Mesendoderm (in vitro differentiated cells): ENCODE results near the gene ZNF684.

Experiments used
- DNase-seq: peaks from one replicate; pipeline ENCODE4 v3.0.0; 2013
- H2AK5ac ChIP-seq: 2 replicates; pipeline ENCODE4 v1.6.1; 2013; ENCODE audit warnings: low read length, inconsistent platforms
- H2BK120ac ChIP-seq: 2 replicates; pipeline ENCODE4 v1.6.1; 2013; ENCODE audit warnings: low read depth, mild to moderate bottlenecking, low read length, moderate library complexity, mixed read lengths
- H2BK15ac ChIP-seq: replicated peaks from 2 replicates; pipeline ENCODE4 v1.6.1; 2013; ENCODE audit warnings: low read depth, mild to moderate bottlenecking, moderate library complexity
- H2BK5ac ChIP-seq: 2 replicates; pipeline ENCODE4 v1.6.1; 2013; ENCODE audit warnings: low read length, inconsistent platforms
- H3K18ac ChIP-seq: 2 replicates; pipeline ENCODE4 v1.6.1; 2013; ENCODE audit warnings: mild to moderate bottlenecking, low read length, mixed read lengths
- H3K23ac ChIP-seq: one replicate; pipeline ENCODE4 v1.6.1; 2013; ENCODE audit warnings: low read length
- H3K27ac ChIP-seq: 2 replicates; pipeline ENCODE4 v1.5.1; 2013; ENCODE audit warnings: low read depth, mild to moderate bottlenecking, inconsistent platforms, low read length, moderate library complexity
- H3K27me3 ChIP-seq: 2 replicates; pipeline ENCODE4 v1.6.1; 2013; ENCODE audit warnings: low read length, control low read depth, mild to moderate bottlenecking, inconsistent platforms; ENCODE audit not compliant: insufficient read depth, poor library complexity
- H3K36me3 ChIP-seq: 2 replicates; pipeline ENCODE4 v1.6.1; 2013; ENCODE audit warnings: low read length, inconsistent platforms; ENCODE audit not compliant: control insufficient read depth, insufficient read depth
- H3K4ac ChIP-seq: one replicate; pipeline ENCODE4 v1.6.1; 2013; ENCODE audit warnings: low read depth, mild to moderate bottlenecking, low read length, moderate library complexity
- H3K4me1 ChIP-seq: 2 replicates; pipeline ENCODE4 v1.6.1; 2013; ENCODE audit warnings: low read depth, low read length, inconsistent platforms; ENCODE audit not compliant: control insufficient read depth
- H3K4me2 ChIP-seq: 2 replicates; pipeline ENCODE4 v1.6.1; 2013; ENCODE audit warnings: low read length
- H3K4me3 ChIP-seq: 2 replicates; pipeline ENCODE4 v1.5.1; 2013; ENCODE audit warnings: mild to moderate bottlenecking, low read length
- H3K56ac ChIP-seq: one replicate; pipeline ENCODE4 v1.6.1; 2013; ENCODE audit warnings: low read length
- H3K79me1 ChIP-seq: 2 replicates; pipeline ENCODE4 v1.6.1; 2013; ENCODE audit warnings: low read length, inconsistent platforms
- H3K79me2 ChIP-seq: 2 replicates; pipeline ENCODE4 v1.6.1; 2013; ENCODE audit warnings: mild to moderate bottlenecking, low read length; ENCODE audit not compliant: control insufficient read depth, insufficient read depth
- H3K9ac ChIP-seq: 2 replicates; pipeline ENCODE4 v1.6.1; 2013; ENCODE audit warnings: low read length, inconsistent platforms
- H4K5ac ChIP-seq: one replicate; pipeline ENCODE4 v1.6.1; 2013; ENCODE audit warnings: low read length
- H4K8ac ChIP-seq: one replicate; pipeline ENCODE4 v1.6.1; 2013; ENCODE audit warnings: low read depth, mild to moderate bottlenecking, control low read depth, low read length, moderate library complexity
- WGBS: extraction: QIAGEN DNeasy Blood & Tissue Kit; methylation state at CpG from one replicate; pipeline ENCODE4 v1.1.7; 2013; ENCODE audit warnings: low lambda C conversion rate, missing lambda C conversion rate; ENCODE audit not compliant: insufficient coverage; ENCODE audit errors: extremely low coverage; 5-methylcytosine and 5-hydroxymethylcytosine counted together

The ZNF684 gene

DNA sequence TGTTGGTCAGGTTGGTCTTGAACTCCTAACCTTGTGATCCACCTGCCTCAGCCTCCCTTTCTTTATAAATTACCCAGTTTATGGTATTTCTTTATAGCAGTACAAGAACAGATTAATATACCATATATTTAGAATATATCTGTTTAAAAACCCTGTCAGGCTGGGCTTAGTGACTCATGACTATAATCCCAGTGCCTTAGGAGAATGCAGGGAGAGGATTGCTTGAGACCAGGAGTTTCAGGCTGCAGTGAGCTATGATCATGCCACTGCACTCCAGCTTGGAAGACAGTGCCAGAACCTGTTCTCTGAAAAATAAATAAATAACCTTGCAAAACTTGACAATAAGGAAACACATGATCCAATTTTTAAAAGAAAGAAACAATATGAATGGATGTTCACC, 43.9 kb downstream of the ZNF684 start:
- H2AK5ac ChIP-seq, result no peak overlapping the region
- H3K4me2 ChIP-seq, result no peak overlapping the region
- H4K8ac ChIP-seq, result no peak overlapping the region
- no peak overlapping the region for H3K23ac ChIP-seq
- H4K5ac ChIP-seq, result no peak overlapping the region
- no peak overlapping the region for H3K27ac ChIP-seq
- no peaks in the 10 kb centered on the region for H3K36me3 ChIP-seq
- no peak overlapping the region for H3K18ac ChIP-seq
- H3K4me3 ChIP-seq, result no peak overlapping the region
- no peak overlapping the region for H3K56ac ChIP-seq
- H2BK15ac ChIP-seq, result no peak overlapping the region
- H2BK120ac ChIP-seq, result no peak overlapping the region
- H2BK5ac ChIP-seq, result no peak overlapping the region
- H3K79me1 ChIP-seq, result no peaks in the 10 kb centered on the region
- H3K79me2 ChIP-seq, result no peaks in the 10 kb centered on the region
- DNase-seq, result no peak
- H3K4ac ChIP-seq, result no peak overlapping the region
- no peaks in the 10 kb centered on the region for H3K4me1 ChIP-seq
- no peak overlapping the region for H3K9ac ChIP-seq
- no peaks in the 10 kb centered on the region for H3K27me3 ChIP-seq

DNA sequence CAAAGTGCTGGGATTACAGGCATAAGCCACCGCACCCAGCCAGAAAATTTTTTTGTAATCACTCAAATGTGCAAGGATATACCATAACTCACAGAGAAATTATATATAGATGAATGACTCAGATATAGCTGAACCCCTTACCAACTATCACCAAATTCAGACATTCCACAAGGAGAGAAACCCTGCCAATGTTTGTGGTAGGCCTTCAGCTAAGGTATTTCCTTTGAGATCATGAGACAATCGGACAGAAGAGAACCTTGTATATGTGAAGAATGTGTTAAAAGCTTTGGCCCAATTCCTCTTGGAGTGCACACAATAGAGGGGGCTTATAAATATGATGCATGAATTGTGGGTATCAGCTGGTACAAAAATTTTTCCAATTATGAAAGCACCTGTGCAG, 50.7 kb downstream of the ZNF684 start:
- DNase-seq, result no peak
- Histone ChIP-seq H3K4me2 (no peak overlapping the region), H3K27ac (no peak overlapping the region)

DNA sequence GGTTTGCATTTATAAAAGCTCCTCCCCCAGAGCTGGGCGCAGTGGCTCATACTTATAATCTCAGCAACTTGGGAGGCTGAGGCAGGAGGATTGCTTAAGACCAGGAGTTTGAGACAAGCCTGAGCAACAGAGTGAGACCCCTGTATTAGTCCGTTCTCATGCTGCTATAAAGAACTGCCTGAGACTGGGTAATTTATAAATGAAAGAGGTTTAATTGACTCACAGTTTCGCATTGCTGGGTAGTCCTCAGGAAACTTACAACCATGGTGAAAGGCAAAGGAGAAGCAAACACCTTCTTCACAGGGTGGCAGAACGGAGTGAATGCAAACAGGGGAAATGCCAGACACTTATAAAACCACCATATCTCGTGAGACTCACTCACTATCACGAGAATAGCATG, 52.5 kb downstream of the ZNF684 start:
- Histone ChIP-seq H3K27me3 (no peaks in the 10 kb centered on the region), H2BK15ac (no peak overlapping the region), H3K9ac (no peak overlapping the region), H3K23ac (no peak overlapping the region), H2BK5ac (no peak overlapping the region), H3K4ac (no peak overlapping the region), H3K18ac (no peak overlapping the region), H3K27ac (no peak overlapping the region), H3K4me2 (no peak overlapping the region), H2BK120ac (no peak overlapping the region), H3K4me3 (no peak overlapping the region), H2AK5ac (no peak overlapping the region), H3K36me3 (no peaks in the 10 kb centered on the region), H3K56ac (no peak overlapping the region), H3K79me2 (no peaks in the 10 kb centered on the region), H3K79me1 (no peaks in the 10 kb centered on the region), H4K8ac (no peak overlapping the region), H3K4me1 (no peaks in the 10 kb centered on the region), H4K5ac (no peak overlapping the region)
- no CpG with 5 or more reads among the region's 6 CpGs for whole genome bisulfite sequencing
- DNase-seq, result peak; percentile 18

More for the DNA sequence above, 50.7 kb downstream of the ZNF684 start:
- no peaks in the 10 kb centered on the region for H3K79me1 ChIP-seq
- no peak overlapping the region for H3K56ac ChIP-seq
- no peak overlapping the region for H3K9ac ChIP-seq
- no peak overlapping the region for H3K23ac ChIP-seq
- H2AK5ac ChIP-seq, result no peak overlapping the region
- no peak overlapping the region for H4K5ac ChIP-seq
- no peaks in the 10 kb centered on the region for H3K79me2 ChIP-seq
- H2BK15ac ChIP-seq, result no peak overlapping the region
- no peak overlapping the region for H2BK5ac ChIP-seq
- no peak overlapping the region for H3K4me3 ChIP-seq
- H3K36me3 ChIP-seq, result no peaks in the 10 kb centered on the region
- H3K18ac ChIP-seq, result no peak overlapping the region
- no peaks in the 10 kb centered on the region for H3K4me1 ChIP-seq
- H4K8ac ChIP-seq, result no peak overlapping the region
- WGBS, result no CpG with 5 or more reads among the region's 2 CpGs
- no peak overlapping the region for H2BK120ac ChIP-seq
- no peaks in the 10 kb centered on the region for H3K27me3 ChIP-seq
- no peak overlapping the region for H3K4ac ChIP-seq

DNA sequence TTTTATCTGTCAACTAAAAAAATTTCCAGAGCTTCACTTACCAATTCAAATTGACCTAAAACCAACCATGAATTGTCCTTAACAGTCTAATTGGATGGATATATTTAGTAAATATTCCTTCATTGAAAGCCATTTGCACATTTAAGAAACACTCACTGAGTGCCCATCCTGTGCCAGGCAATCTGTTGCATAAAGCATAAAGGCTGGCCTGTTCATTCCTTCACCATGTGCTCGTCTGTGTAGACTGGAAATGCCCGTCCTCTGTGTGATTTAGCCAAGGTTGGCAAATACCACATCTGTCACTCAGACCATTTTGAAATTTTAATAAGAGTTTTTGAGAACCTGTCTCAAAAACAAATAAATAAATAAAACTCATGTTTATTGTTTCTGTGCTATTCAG, 57.1 kb downstream of the ZNF684 start:
- H3K27me3 ChIP-seq, result no peaks in the 10 kb centered on the region
- no peak overlapping the region for H3K4ac ChIP-seq
- H2BK15ac ChIP-seq, result no peak overlapping the region
- no peak overlapping the region for H2BK5ac ChIP-seq
- no peak overlapping the region for H2BK120ac ChIP-seq
- DNase-seq, result no peak
- H3K79me2 ChIP-seq, result no peaks in the 10 kb centered on the region
- no peak overlapping the region for H3K27ac ChIP-seq
- WGBS, result no CpG with 5 or more reads among the region's 2 CpGs
- no peak overlapping the region for H4K5ac ChIP-seq
- no peak overlapping the region for H3K18ac ChIP-seq
- no peak overlapping the region for H3K4me2 ChIP-seq
- no peaks in the 10 kb centered on the region for H3K79me1 ChIP-seq
- H3K56ac ChIP-seq, result no peak overlapping the region
- no peak overlapping the region for H3K4me3 ChIP-seq
- no peak overlapping the region for H3K9ac ChIP-seq
- H2AK5ac ChIP-seq, result no peak overlapping the region
- no peak overlapping the region for H3K23ac ChIP-seq
- no peaks in the 10 kb centered on the region for H3K4me1 ChIP-seq
- H3K36me3 ChIP-seq, result no peaks in the 10 kb centered on the region
- no peak overlapping the region for H4K8ac ChIP-seq

DNA sequence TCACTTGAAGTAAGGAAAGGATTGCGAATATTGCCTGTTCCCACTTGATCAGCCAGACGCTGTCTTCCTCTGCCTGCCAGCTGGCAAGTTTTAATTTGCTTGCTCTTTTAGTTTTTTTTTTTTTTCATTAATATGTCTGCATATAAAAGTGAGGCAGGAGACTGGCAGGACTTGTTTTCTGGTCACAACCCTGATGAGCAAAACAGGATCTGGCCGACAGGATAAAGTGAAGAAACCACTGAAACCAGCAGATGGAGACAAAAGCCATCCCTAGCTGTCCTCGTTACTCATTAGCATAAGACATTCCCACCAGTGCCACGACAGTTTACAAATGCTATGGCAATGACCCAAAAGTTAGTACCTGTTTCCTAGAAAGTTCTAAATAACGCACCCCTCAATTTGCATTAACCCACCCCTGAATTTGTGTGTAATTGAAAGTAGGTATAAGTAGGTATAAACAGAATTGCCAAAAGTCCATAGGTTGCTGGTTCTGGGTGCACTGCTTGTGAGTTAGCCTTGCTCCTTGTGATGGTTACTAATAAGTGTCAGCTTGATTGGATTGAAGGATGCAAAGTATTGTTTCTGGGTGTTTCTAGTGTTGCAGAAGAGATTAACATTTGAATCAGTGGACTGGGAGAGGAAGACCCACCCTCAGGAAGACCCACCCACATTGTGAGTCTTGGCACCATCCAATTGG, 60.8 kb downstream of the ZNF684 start:
- Histone ChIP-seq H4K5ac (no peak overlapping the region), H3K9ac (no peak overlapping the region), H2AK5ac (no peak overlapping the region), H2BK15ac (no peak overlapping the region), H3K79me2 (no peaks in the 10 kb centered on the region), H4K8ac (no peak overlapping the region), H3K4me2 (no peak overlapping the region), H3K27ac (no peak overlapping the region), H3K56ac (no peak overlapping the region), H2BK120ac (no peak overlapping the region), H3K4me3 (no peak overlapping the region), H2BK5ac (no peak overlapping the region), H3K36me3 (no peaks in the 10 kb centered on the region), H3K27me3 (no peaks in the 10 kb centered on the region), H3K4me1 (no peaks in the 10 kb centered on the region), H3K4ac (no peak overlapping the region), H3K23ac (no peak overlapping the region), H3K79me1 (no peaks in the 10 kb centered on the region), H3K18ac (no peak overlapping the region)
- no CpG with 5 or more reads among the region's 6 CpGs for WGBS
- DNase-seq, result peak; percentile 30
